Renal pelvis (tissue), 4 donors: Measurements from ENCODE around the gene TEX101. TPM values are rescaled to one million over a fixed set of nuclear protein-coding genes. Genes with fewer than 3 reads are reported as not detected.
"Not testable (repeated sequence)": the region's sequence is repeated elsewhere in the genome, so short reads cannot be mapped to it uniquely, and the experiment has no call there.

Experiments
- DNase-seq: peaks from one replicate; pipeline ENCODE4 v3.0.0-alpha.2; 2013
- polyA plus RNA-seq, 3 donors: library from polyadenylated mRNA; unstranded; fragments of 120-200 nt; gene quantifications; one replicate each; pipeline ENCODE4 v1.2.1, GENCODE V29; 2013; ENCODE audit not compliant: insufficient read length in 3 of 3

TEX101 gene
- polyA plus RNA-seq, 3 donors, result not detected

- DNase-seq, result no peak
Measured at GRCh38 chr19:43416951-43417623, 2.4 kb downstream of the TEX101 start.

GRCh38 chr19:43420954-43421353, 6.3 kb downstream of the TEX101 start:
- DNase-seq, result no peak

GRCh38 chr19:43422000-43422688, 7.5 kb downstream of the TEX101 start:
- DNase-seq, result no peak

GRCh38 chr19:43422689-43423066, 8.0 kb downstream of the TEX101 start:
- no peak for DNase-seq

DNA sequence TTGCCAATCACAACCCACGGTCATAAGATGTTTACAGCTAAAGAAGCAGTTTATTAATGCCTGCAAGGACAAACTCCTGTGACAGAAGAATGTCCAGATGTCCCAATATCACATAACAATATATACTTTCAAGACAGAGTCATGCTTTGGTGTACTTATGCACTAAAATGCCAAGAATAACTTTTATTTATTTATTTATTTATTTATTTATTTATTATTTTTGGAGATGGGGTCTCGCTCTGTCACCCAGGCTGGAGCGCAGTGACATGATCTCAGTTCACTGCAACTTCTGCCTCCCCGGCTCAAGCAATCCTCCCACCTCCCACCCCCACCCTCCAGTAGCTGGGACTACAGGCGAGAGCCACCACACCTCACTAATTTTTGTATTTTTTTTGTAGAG, 9.1 kb downstream of the TEX101 start:
- DNase-seq, result no peak

GRCh38 chr19:43425567-43426392, 11.1 kb downstream of the TEX101 start:
- no peak for DNase-seq

DNA sequence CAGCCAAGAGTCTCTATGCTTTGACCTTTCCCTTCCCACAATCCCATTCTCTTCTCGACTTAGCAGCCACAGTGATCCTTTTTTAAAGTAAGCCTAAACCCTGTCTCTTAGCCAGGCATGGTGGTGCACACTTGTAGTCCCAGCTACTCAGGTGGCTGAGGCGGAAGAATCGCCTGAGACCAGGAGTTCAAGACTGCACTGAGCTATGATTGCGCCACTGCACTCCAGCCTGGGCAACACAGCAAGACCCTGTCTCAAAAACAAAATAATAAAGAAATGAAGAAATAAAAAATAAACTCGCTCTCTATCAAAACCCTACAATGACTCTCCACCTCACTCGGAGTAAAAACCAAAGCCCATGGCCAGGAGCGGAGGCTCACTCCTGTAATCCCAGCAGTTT, 14.7 kb downstream of the TEX101 start:
- DNase-seq, result no peak

GRCh38 chr19:43430142-43430710, 15.5 kb downstream of the TEX101 start:
- DNase-seq, result no peak

DNA sequence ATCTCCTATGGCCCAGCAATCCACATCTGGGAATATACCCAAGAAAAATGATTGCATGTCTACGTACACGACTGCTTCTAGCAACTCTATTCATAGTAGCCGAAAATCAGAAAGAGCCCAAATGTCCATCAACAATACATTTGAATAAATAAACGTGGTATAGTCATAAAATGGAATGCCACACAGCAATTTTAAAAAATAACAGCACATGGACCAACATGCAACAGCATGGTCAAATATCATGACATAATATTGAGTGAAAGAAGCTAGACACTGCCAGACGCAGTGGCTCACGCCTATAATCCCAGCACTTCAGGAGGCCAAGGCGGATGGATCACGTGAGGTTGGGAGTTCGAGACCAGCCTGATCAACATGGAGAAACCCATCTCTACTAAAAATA, 16.3 kb downstream of the TEX101 start:
- no peak for DNase-seq

DNA sequence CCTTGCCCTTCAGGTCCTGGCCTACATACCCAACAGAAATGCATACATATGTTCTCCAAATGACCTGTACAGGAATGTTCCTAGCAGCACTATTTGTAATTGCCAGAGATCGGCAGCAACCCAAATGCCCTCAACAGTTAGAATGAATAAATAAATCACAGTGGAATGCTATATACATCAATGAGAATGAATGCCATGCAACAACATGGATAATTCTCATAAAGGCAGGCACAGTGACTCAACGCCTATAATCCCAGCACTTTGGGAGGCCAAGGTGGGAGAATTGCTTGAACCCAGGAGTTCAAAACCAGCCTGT, 18.6 kb downstream of the TEX101 start:
- DNase-seq, result no peak

- no peak for DNase-seq
Measured at GRCh38 chr19:43433689-43434088, 19.0 kb downstream of the TEX101 start.

GRCh38 chr19:43435775-43436174, 21.1 kb downstream of the TEX101 start:
- DNase-seq, result no peak

- not testable (repeated sequence) for DNase-seq
Measured at GRCh38 chr19:43437284-43437683, 22.6 kb downstream of the TEX101 start.

DNA sequence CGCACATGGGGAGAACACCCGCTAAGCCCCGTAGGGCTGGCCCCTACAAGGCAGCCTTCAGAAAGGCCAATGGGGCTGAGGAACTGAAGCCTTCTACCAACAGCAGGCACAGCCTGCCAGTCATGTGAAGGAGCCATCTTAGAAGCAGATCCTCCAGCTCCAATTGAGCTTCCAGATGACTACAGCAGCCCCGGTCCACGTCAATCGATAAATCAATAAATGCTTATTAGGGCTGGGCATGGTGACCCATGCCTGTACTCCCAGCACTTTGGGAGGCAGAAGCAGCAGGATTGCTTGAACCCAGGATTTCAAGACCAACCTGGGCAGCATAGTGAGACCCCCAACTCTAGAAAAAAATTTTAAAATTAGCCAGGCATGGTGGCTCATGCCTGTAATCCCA, 23.0 kb downstream of the TEX101 start:
- DNase-seq, result no peak

DNA sequence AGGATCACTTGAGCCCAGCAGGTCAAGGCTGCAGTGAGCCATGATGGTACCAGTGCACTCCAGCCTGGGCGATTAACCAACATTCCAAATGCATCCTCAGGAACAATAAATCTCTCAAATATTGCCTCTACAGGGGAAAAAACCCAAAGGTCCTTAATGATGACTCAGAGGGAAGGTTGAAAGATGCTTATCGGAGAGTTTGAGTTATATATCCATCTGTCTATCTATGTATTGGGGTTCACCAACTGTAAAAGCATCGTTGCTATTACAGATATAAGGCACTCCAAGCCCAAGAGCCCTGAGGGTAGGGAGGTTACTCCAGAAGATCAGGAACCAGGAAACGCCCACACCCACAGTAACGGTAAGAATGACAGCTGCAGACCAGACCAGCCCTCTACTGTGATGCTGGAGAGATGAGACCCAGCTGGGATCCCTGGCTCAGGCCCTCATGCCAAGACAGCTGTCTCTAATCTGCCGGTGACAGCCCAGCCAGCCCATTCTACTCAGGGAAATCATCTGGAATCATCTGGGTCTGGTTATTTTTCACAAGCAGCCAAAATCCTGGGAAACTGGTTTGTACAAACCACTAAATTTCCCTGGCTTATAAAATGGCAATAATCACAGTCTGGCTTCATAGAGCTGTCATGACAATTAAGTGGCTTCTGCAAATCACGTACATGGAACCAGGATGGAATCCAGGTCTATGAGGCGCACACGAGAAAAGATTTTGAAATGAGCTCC, 23.8 kb downstream of the TEX101 start:
- DNase-seq, result peak; percentile 75

DNA sequence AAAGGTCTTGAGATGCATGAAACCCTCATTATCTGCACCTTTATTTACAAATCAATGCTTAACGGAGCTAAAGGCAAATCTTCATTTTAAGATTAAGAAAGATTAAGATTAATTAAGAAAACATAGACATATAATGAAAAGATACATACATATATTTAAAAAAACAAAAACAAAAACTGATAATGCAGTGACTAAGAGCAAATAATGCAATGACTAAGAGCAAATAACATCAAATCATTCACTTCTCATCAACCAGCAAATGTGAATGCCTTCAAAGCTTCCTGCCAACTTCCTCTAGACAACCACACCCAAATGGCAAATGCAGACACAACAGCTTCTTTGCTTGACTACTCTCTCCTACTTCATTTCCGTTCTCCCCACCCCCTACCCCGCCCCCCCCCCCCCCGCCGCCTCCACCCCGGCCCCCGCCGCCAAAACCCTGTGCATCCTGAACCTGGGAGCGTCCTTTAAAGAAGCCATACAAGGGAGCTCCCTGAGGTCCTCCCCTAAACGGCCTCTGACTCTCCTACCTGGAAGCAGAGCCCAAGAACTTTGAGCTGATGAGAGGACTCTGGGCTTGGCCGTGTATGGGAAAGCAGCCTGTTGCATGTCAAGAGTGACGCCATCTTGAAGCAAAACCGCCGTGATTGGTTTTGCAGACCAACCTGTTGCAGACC, 24.5 kb downstream of the TEX101 start:
- no peak for DNase-seq

GRCh38 chr19:43439709-43440063, 25.0 kb downstream of the TEX101 start:
- DNase-seq, result no peak

GRCh38 chr19:43441716-43442115, 27.0 kb downstream of the TEX101 start:
- DNase-seq, result no peak

DNA sequence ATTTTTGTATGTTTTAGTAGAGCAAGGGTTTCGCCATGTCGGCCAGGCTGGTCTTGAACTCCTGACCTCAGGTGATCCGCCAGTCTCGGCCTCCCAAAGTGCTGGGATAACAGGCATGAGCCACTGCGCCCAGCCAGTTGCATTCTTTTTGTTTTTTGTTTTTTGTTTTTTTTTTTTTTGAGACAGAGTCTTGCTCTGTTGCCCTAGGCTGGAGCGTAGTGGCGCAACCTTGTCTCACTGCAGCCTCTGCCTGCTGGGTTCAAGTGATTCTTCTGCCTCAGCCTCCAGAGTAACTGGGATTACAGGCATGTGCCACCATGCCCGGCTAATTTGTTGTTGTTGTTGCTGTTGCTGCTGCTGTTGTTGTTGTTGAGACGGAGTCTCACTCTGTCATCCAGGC, 29.4 kb downstream of the TEX101 start:
- DNase-seq, result not testable (repeated sequence)

DNA sequence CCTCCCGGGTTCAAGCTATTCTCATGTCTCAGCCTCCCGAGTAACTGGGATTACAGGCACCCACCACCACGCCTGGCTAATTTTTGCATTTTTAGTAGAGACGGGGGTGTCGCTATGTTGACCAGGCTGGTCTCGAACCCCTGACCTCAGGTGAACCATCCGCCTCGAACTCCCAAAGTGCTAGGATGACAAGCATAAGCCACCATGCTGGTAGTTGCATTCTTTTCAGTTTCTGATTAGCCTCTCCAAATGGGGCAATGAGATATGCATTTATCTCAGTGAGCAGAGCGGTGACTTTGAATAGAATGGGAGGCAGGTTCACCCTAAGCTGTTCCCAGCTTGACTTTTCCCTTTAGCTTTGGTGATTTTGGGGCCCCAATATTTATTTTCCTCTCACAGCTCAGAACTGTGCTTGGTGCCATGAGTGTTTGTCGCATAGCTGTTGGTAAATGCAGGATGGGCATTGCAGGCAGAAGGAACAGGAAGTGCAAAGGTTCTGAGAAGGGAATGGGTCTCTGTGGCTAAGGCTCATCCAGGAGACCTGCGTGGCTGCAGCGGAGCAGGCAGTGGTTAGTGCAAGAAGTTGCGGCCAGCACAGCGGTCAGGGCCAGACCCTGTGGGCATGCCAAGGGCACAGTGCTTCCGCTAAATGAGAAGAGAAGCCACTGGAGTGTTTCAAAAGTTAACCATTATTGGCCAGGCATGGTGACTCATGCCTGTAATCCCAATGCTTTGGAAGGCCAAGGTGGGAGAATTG, 30.0 kb downstream of the TEX101 start:
- no peak for DNase-seq

DNA sequence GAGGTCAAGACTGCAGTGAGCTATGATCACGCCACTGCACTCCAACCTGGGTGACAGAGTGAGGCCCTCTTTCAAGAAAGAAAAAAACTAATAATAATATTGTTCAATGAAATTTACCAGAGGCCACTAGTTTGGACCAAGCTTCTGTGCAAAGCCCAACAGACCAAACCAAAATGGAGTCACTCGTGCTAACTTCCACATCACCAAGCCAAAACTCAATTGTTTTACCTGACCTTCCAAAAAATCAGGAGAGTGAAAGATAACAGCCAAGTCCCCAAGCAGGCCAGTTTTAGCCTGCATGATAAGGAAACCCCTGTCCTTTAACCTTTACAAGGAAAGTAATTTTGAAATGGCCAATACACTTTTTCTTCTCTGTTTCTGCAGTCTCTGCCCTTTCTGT, 30.7 kb downstream of the TEX101 start:
- no peak for DNase-seq
